CD8-positive, alpha-beta memory T cell (primary cell): ENCODE measurements around the gene LINGO3. TPM values are rescaled to one million over a fixed set of nuclear protein-coding genes. Genes with fewer than 3 reads are reported as not detected.

ENCODE experiments used
- CTCF ChIA-PET: fragments of 350-600 bp; sonication (Branson Sonifier 250); formaldehyde crosslinking; loops from one replicate; lab custom pipeline; 2021; ENCODE audit warnings: antibody characterized with exemption; lab: Charles Lee
- POLR2A ChIA-PET: fragments of 350-600 bp; sonication (Branson Sonifier 250); formaldehyde crosslinking; loops from one replicate; lab custom pipeline; 2021; ENCODE audit warnings: antibody characterized with exemption; lab: Charles Lee
- DNase-seq, 5 donors: peaks; one replicate each; pipeline versions ENCODE4 v3.0.0 to v3.0.0-alpha.2; 2020 to 2022; ENCODE audit warnings: mixed read lengths in 1 of 5
- H3K27ac ChIP-seq: one replicate; pipeline ENCODE4 v1.7.0; 2013; ENCODE audit warnings: low read depth, mild to moderate bottlenecking, low read length, moderate library complexity
- H3K27me3 ChIP-seq: 2 replicates; pipeline ENCODE4 v1.7.0; 2013; ENCODE audit warnings: low read length, mild to moderate bottlenecking; ENCODE audit not compliant: insufficient read depth, poor library complexity, severe bottlenecking
- H3K36me3 ChIP-seq: 2 replicates; pipeline ENCODE4 v1.7.0; 2013; ENCODE audit warnings: mild to moderate bottlenecking, low read length, moderate library complexity; ENCODE audit not compliant: insufficient read depth
- H3K4me1 ChIP-seq: 2 replicates; pipeline ENCODE4 v1.7.0; 2013; ENCODE audit warnings: mild to moderate bottlenecking, low read length, moderate library complexity; ENCODE audit not compliant: insufficient read depth
- H3K4me3 ChIP-seq: 2 replicates; pipeline ENCODE4 v1.7.0; 2013; ENCODE audit warnings: mild to moderate bottlenecking, low read length
- H3K9me3 ChIP-seq: 2 replicates; pipeline ENCODE4 v1.7.0; 2013; ENCODE audit warnings: mild to moderate bottlenecking, low read length
- H3K27ac Mint-ChIP-seq, 8 donors: one replicate each; pipeline ENCODE4 v1.8.0; 2020 to 2021; ENCODE audit warnings: mixed read lengths in 8 of 8, mild to moderate bottlenecking in 6 of 8, inconsistent platforms in 3 of 8, moderate library complexity in 3 of 8
- H3K27me3 Mint-ChIP-seq, 2 donors: one replicate each; pipeline ENCODE4 v1.8.0; 2020 to 2021; ENCODE audit warnings: mixed read lengths in 2 of 2, mild to moderate bottlenecking in 1 of 2, moderate library complexity in 1 of 2
- H3K36me3 Mint-ChIP-seq, 3 donors: one replicate each; pipeline ENCODE4 v1.8.0; 2020 to 2021; ENCODE audit warnings: mixed read lengths in 3 of 3, inconsistent platforms in 1 of 3, mild to moderate bottlenecking in 1 of 3
- H3K4me1 Mint-ChIP-seq, 3 donors: one replicate each; pipeline ENCODE4 v1.8.0; 2020 to 2021; ENCODE audit warnings: mixed read lengths in 3 of 3, inconsistent platforms in 1 of 3, mild to moderate bottlenecking in 1 of 3
- H3K4me3 Mint-ChIP-seq, 7 donors: one replicate each; pipeline ENCODE4 v1.8.0; 2020 to 2021; ENCODE audit warnings: mixed read lengths in 7 of 7, mild to moderate bottlenecking in 6 of 7, moderate library complexity in 4 of 7, inconsistent platforms in 2 of 7
- H3K9me3 Mint-ChIP-seq, 5 donors: one replicate each; pipeline ENCODE4 v1.8.0; 2020 to 2022; ENCODE audit warnings: mixed read lengths in 5 of 5, mild to moderate bottlenecking in 3 of 5, moderate library complexity in 2 of 5, inconsistent platforms in 1 of 5
- polyA plus RNA-seq: library from polyadenylated mRNA; unstranded; fragments of 300-500 nt; fragmentation: Illumina TruSeq; gene quantifications from one replicate; pipeline ENCODE4 v1.2.3, GENCODE V29; 2021
- total RNA-seq, 2 experiments: library from RNA; stranded (reverse); gene quantifications; one replicate each; pipeline ENCODE4 v1.2.3, GENCODE V29; 2021

LINGO3 gene, protein sequence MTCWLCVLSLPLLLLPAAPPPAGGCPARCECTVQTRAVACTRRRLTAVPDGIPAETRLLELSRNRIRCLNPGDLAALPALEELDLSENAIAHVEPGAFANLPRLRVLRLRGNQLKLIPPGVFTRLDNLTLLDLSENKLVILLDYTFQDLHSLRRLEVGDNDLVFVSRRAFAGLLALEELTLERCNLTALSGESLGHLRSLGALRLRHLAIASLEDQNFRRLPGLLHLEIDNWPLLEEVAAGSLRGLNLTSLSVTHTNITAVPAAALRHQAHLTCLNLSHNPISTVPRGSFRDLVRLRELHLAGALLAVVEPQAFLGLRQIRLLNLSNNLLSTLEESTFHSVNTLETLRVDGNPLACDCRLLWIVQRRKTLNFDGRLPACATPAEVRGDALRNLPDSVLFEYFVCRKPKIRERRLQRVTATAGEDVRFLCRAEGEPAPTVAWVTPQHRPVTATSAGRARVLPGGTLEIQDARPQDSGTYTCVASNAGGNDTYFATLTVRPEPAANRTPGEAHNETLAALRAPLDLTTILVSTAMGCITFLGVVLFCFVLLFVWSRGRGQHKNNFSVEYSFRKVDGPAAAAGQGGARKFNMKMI
- total RNA-seq (under 1 TPM; 0.09 to 0.15 TPM), polyA plus RNA-seq (9.2 TPM)

DNA sequence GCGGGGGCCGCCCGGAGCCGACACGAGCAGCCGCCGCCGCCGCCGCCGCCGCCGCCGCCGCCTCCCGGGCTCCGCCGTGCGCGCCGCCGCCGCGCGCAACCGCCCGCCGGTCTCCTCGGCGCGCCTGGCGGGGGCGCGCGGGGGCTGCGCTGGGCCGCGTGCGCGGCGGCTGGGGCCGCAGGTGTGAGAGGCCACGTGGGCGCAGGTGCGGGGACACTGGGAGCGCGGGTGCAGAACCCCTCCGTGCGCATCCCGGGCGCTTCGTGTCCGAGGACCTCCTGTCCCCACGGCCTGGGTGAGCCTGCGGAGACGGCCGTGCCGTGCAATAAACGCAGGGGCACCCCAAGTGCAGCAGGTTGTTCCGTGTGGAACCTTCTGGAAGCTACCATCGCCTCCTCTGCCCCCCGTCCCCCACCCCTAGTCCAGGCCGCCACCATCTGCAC lies at the start of gene LINGO3:
LINGO3 (minus strand) TSS at position 41 of the 443 bp plus-strand sequence. CDS start 16,378 bp downstream, outside the sequence.
- H3K27ac Mint-ChIP-seq = peak within 1 kb of the TSS in 1 of 8 donors; percentile 30
- Histone ChIP-seq H3K9me3 (no peaks in the 10 kb centered on the region), H3K36me3 (no peaks in the 10 kb centered on the region), H3K4me3 (no peak within 1 kb of the TSS), H3K27me3 (peaks cover 31% of the 10 kb centered on the region), H3K27ac (no peak within 1 kb of the TSS), H3K4me1 (peaks cover 7% of the 10 kb centered on the region)
- ChIA-PET POLR2A (interaction anchor here (1.0 kb wide), 1 partner anchor 142 kb away, joined by 4 read pairs; no protein-coding TSS in a partner anchor), CTCF (no interaction called here)
- H3K27me3 Mint-ChIP-seq = peaks cover 39 to 56% of the 10 kb centered on the region in 2 donors
- no peak for DNase-seq
- no peaks in the 10 kb centered on the region for H3K36me3 Mint-ChIP-seq
- peaks cover 2 to 13% (median 3%) of the 10 kb centered on the region in 3 donors for H3K4me1 Mint-ChIP-seq
- peaks cover 0 to 5% (median 0%) of the 10 kb centered on the region in 5 donors for H3K9me3 Mint-ChIP-seq
- H3K4me3 Mint-ChIP-seq = peak within 1 kb of the TSS in 6 of 7 donors; percentile 48 to 77 (median 56)

GRCh38 chr19:2356036-2356646 lies 48.2 kb upstream of the LINGO3 start:
- Histone ChIP-seq H3K36me3 (no peaks in the 10 kb centered on the region), H3K4me3 (no peak overlapping the region), H3K4me1 (no peaks in the 10 kb centered on the region), H3K27me3 (no peaks in the 10 kb centered on the region), H3K27ac (no peak overlapping the region), H3K9me3 (no peaks in the 10 kb centered on the region)
- no peak for DNase-seq
- Mint-ChIP-seq H3K27me3 (peaks cover 6% of the 10 kb centered on the region in 2 donors), H3K36me3 (peaks cover 0 to 5% (median 0%) of the 10 kb centered on the region in 3 donors), H3K9me3 (no peaks in the 10 kb centered on the region), H3K4me3 (no peak overlapping the region), H3K27ac (no peak overlapping the region), H3K4me1 (peaks cover 0 to 3% (median 0%) of the 10 kb centered on the region in 3 donors)
- ChIA-PET CTCF (no interaction called here), POLR2A (no interaction called here)

GRCh38 chr19:2355168-2356035 lies 47.4 kb upstream of the LINGO3 start:
- Histone ChIP-seq H3K27ac (no peak overlapping the region), H3K4me1 (no peaks in the 10 kb centered on the region), H3K27me3 (no peaks in the 10 kb centered on the region), H3K9me3 (no peaks in the 10 kb centered on the region), H3K4me3 (no peak overlapping the region), H3K36me3 (peaks cover 3% of the 10 kb centered on the region)
- Mint-ChIP-seq H3K36me3 (peaks cover 0 to 6% (median 0%) of the 10 kb centered on the region in 3 donors), H3K9me3 (no peaks in the 10 kb centered on the region), H3K27ac (no peak overlapping the region), H3K4me1 (no peaks in the 10 kb centered on the region), H3K27me3 (peaks cover 1 to 2% of the 10 kb centered on the region in 2 donors), H3K4me3 (no peak overlapping the region)
- POLR2A ChIA-PET = no interaction called here
- CTCF ChIA-PET = interaction anchor here (1.4 kb wide), 1 partner anchor 10 kb away, joined by 5 read pairs; no protein-coding TSS in a partner anchor
- DNase-seq = no peak

DNA sequence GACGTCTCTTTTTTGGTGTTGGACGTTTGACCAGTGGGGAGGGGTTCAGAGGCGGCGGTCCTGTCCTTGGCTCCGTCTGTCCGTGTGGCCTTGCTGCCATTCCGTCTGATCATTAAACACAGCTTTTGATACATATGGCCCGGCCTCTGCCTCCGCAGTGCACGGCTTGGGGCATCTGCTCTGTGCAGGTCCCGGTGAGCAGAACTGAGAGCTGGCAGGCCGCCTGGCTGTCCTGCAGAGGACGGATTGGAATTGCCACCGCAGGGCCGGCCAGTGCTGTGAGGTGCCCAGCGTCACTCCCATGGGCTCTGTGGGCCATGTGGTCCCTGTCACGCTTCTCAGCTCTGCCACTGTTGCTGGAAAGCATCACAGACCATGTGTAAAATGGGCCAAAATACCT lies 46.7 kb upstream of the LINGO3 start:
- Mint-ChIP-seq H3K9me3 (no peaks in the 10 kb centered on the region), H3K4me1 (no peaks in the 10 kb centered on the region), H3K36me3 (peaks cover 0 to 6% (median 0%) of the 10 kb centered on the region in 3 donors), H3K27me3 (peaks cover 0 to 2% of the 10 kb centered on the region in 2 donors), H3K27ac (no peak overlapping the region), H3K4me3 (no peak overlapping the region)
- no peak overlapping the region for H3K27ac ChIP-seq
- no peaks in the 10 kb centered on the region for H3K4me1 ChIP-seq
- no peaks in the 10 kb centered on the region for H3K27me3 ChIP-seq
- no peak overlapping the region for H3K4me3 ChIP-seq
- ChIA-PET CTCF (interaction anchor here (0.6 to 1.4 kb wide), 2 partner anchors 11 to 331 kb away, joined by 5 to 6 read pairs; no protein-coding TSS in a partner anchor), POLR2A (no interaction called here)
- no peak for DNase-seq
- no peaks in the 10 kb centered on the region for H3K9me3 ChIP-seq
- H3K36me3 ChIP-seq = peaks cover 6% of the 10 kb centered on the region

DNA sequence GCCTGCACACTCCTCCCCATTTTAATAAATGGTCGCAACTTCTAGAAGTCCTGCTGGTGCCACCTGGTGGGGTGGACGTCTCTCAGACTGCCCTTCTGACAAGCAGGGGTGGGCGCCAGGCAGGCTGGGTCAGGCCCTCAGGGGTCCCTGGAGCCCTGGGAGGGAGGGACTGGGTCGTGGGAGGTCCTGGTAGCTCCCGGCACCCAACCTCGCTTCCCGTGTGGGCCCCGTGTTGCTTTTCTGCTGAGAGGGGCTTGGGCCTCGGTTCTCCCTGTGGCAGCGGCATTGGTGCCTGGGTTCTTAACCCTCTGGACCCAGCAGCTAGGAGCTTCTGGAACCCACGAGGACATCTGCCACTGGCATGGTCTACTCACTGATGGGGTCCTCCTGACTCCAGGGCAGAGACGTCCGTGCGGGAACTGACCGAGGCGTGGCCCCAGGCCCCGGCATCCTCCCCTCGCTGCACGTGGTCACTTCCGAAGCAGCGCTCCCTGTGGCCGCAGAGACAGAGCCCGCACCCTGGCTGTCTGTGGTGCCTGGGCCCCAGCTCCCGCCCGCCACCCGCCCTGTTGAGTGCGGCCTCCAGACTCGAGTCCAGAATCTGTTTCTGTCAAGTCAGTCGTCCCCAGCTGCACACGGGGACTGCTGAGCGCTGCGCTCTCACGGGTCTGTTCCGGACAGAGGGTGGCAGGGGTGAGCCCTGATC lies 46.1 kb upstream of the LINGO3 start:
- Mint-ChIP-seq H3K27ac (no peak overlapping the region), H3K27me3 (no peaks in the 10 kb centered on the region), H3K4me3 (no peak overlapping the region), H3K36me3 (peaks cover 0 to 6% (median 0%) of the 10 kb centered on the region in 3 donors), H3K9me3 (no peaks in the 10 kb centered on the region), H3K4me1 (no peaks in the 10 kb centered on the region)
- no peaks in the 10 kb centered on the region for H3K9me3 ChIP-seq
- DNase-seq = no peak
- no peaks in the 10 kb centered on the region for H3K27me3 ChIP-seq
- H3K4me3 ChIP-seq = no peak overlapping the region
- no peak overlapping the region for H3K27ac ChIP-seq
- no peaks in the 10 kb centered on the region for H3K4me1 ChIP-seq
- peaks cover 6% of the 10 kb centered on the region for H3K36me3 ChIP-seq
- ChIA-PET POLR2A (no interaction called here), CTCF (interaction anchor here (0.6 to 1.4 kb wide), 2 partner anchors 12 to 330 kb away, joined by 5 to 6 read pairs; no protein-coding TSS in a partner anchor)

DNA sequence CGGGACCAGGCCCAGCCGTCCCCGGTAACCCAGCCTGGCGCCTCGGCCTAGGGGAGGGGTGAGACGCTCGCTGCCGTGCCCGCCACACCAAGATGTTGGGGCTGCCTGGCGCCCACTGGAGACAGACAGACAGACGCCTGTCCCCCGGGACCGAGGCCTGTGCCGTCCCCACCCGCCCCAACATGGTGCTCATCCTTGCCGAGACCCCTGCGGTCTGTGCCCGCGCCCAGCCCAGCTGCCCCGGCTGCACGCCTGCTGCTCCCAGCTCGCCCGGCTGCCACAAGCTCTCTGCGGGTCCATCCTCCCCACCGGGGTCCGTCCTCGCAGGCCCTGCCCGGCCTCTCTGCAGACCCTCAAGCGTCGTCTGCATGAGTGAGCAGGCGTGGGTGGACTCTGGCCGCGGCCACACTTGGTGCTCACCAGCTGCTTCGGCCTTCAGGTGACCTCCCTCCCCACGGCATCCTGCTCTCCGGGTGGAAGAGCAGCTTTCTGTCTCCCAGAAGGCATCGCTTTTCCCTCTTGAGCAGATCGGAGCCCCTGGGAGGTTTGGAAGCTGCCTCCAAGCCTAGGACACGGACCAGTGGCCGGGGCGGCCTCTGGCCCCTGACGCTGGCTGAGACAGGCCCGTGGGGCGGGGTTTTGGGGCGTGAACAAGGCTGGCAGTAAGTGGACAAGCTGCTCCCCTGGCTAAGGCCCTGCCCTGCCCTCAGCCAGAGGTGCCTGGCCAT lies 45.4 kb upstream of the LINGO3 start:
- Histone ChIP-seq H3K27ac (no peak overlapping the region), H3K9me3 (no peaks in the 10 kb centered on the region), H3K4me1 (no peaks in the 10 kb centered on the region), H3K27me3 (no peaks in the 10 kb centered on the region), H3K36me3 (peaks cover 6% of the 10 kb centered on the region), H3K4me3 (no peak overlapping the region)
- POLR2A ChIA-PET = no interaction called here
- peaks cover 0 to 6% (median 0%) of the 10 kb centered on the region in 3 donors for H3K36me3 Mint-ChIP-seq
- no peaks in the 10 kb centered on the region for H3K4me1 Mint-ChIP-seq
- no peaks in the 10 kb centered on the region for H3K9me3 Mint-ChIP-seq
- H3K27ac Mint-ChIP-seq = no peak overlapping the region
- no peak for DNase-seq
- H3K4me3 Mint-ChIP-seq = no peak overlapping the region
- CTCF ChIA-PET = no interaction called here
- H3K27me3 Mint-ChIP-seq = no peaks in the 10 kb centered on the region
